Ovary (tissue), 3 donors: ENCODE measurements around the gene RHBDF1.
"Not testable (repeated sequence)": the region's sequence is repeated elsewhere in the genome, so short reads cannot be mapped to it uniquely, and the experiment has no call there.

Experiments used
- CTCF ChIP-seq, 3 donors: fragments of 450-650 bp in 2 of 3; fragments of 200-600 bp in 1 of 3; IDR thresholded peaks; one replicate each; pipeline versions ENCODE4 v1.5.1 to v1.8.0; 2016 to 2022; ENCODE audit warnings: antibody characterized with exemption in 3 of 3, mild to moderate bottlenecking in 1 of 3
- EP300 ChIP-seq: sonication (generic); formaldehyde crosslinking; IDR thresholded peaks from one replicate; pipeline ENCODE4 v1.6.1; 2017; ENCODE audit warnings: antibody characterized with exemption
- donor health status: DM: no; HTN: no; CAD: no.

GRCh38 chr16:17062-17765, 55.2 kb downstream of the RHBDF1 start:
- TF ChIP-seq EP300; CTCF (IDR thresholded peaks at IDR 0.05): not testable (repeated sequence)
